Measurements from ENCODE around the gene NTN3.

DNA sequence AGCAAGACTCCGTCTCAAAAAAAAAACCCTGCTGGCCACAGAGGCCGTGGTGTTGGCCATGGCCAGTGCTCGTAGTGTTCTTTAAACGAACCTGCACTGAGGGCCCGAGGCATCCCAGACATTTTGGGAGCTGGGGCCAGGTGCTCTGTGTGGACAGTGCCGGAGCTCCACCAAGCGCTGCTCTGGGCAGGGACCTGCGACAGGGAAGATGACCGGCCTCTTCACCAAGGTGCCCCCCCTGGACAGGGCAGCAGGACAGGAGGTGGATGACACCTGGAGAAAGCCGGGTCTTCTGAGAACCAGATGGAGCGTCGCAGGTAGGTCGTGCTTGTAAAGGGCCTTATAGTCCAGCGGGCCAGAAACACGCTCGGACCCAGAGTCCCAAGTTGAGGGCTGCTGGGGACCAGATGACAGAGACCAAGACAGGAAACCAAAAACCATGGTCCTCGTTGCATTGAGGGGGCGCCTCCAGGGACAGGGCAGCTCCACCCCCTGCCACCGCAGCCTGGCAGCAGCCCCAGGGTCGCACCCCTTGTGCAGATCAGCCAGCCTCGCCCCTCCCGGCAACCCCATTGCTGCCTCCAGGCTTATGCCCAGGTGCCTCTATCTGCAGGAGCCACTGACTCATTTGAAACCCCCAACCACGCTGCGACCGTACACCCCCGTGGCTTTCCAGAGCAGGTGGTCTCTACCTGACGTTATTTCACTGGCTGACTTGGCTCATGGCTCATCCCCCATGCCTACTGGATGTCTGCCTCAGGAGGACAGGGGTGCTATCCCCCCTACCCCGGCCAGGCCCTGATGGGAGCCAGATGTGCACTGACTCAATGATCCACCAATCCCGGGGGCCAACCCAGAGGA, 4.2 kb upstream of the NTN3 start:
- TF ChIP-seq, protein P1, sequence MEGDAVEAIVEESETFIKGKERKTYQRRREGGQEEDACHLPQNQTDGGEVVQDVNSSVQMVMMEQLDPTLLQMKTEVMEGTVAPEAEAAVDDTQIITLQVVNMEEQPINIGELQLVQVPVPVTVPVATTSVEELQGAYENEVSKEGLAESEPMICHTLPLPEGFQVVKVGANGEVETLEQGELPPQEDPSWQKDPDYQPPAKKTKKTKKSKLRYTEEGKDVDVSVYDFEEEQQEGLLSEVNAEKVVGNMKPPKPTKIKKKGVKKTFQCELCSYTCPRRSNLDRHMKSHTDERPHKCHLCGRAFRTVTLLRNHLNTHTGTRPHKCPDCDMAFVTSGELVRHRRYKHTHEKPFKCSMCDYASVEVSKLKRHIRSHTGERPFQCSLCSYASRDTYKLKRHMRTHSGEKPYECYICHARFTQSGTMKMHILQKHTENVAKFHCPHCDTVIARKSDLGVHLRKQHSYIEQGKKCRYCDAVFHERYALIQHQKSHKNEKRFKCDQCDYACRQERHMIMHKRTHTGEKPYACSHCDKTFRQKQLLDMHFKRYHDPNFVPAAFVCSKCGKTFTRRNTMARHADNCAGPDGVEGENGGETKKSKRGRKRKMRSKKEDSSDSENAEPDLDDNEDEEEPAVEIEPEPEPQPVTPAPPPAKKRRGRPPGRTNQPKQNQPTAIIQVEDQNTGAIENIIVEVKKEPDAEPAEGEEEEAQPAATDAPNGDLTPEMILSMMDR (IDR thresholded peaks at IDR 0.05; ENCODE audit: low read length): no peak
- no peak for TF ChIP-seq EZH2 (IDR thresholded peaks at IDR 0.05; ENCODE audit: borderline replicate concordance, low read length)

Data from OCI-LY1 (cell line).